SK-N-SH (cell line): ENCODE results near the gene CTDSPL2.

Experiments used
- EP300 ChIP-seq, 2 experiments: IDR thresholded peaks; 2 replicates each; pipeline versions ENCODE4 v1.4.0 to v1.6.1; 2012; ENCODE audit warnings: borderline replicate concordance in 1 of 2, low read depth in 1 of 2, low read length in 1 of 2
- FOXJ3 ChIP-seq: sonication (generic); formaldehyde crosslinking; IDR thresholded peaks from 2 replicates; pipeline ENCODE4 v1.5.1; 2020; ENCODE audit warnings: mild to moderate bottlenecking, missing genetic modification reagents
- GABPA ChIP-seq: IDR thresholded peaks from 2 replicates; pipeline ENCODE4 v1.4.0; 2012; ENCODE audit warnings: low read depth, mild to moderate bottlenecking
- JUND ChIP-seq: IDR thresholded peaks from 2 replicates; pipeline ENCODE4 v1.4.0; 2012
- POLR2AphosphoS5 ChIP-seq: IDR thresholded peaks from 2 replicates; pipeline ENCODE4 v1.6.1; 2012; ENCODE audit warnings: low read depth, low read length
- RCOR1 ChIP-seq: fragments of 150-350 bp; IDR thresholded peaks from 2 replicates; pipeline ENCODE4 v1.6.1; 2017; ENCODE audit warnings: antibody characterized with exemption, low read length
- RFX5 ChIP-seq: IDR thresholded peaks from 2 replicates; pipeline ENCODE4 v1.6.1; 2012; ENCODE audit warnings: mild to moderate bottlenecking, improper control_type of control experiment, low read length
- RXRA ChIP-seq: IDR thresholded peaks from 2 replicates; pipeline ENCODE4 v1.4.0; 2012; ENCODE audit warnings: low read depth, mild to moderate bottlenecking, borderline replicate concordance
- SIN3A ChIP-seq: IDR thresholded peaks from 2 replicates; pipeline ENCODE4 v1.6.1; 2012; ENCODE audit warnings: low read depth, mild to moderate bottlenecking, low read length, moderate library complexity, borderline replicate concordance
- YY1 ChIP-seq: IDR thresholded peaks from 2 replicates; pipeline ENCODE4 v1.4.0; 2012; ENCODE audit warnings: low read depth, mild to moderate bottlenecking
- TF ChIP-seq, protein P1 (sequence below): fragments of 200-600 bp; sonication (generic); IDR thresholded peaks from 2 replicates; pipeline ENCODE4 v1.6.1; 2017; ENCODE audit warnings: antibody characterized with exemption, mild to moderate bottlenecking, moderate library complexity
- TF ChIP-seq, protein P2 (sequence below): IDR thresholded peaks from 2 replicates; pipeline ENCODE4 v1.4.0; 2012; ENCODE audit warnings: low read depth
- TF ChIP-seq, protein P3 (sequence below): fragments of 150-350 bp; IDR thresholded peaks from 2 replicates; pipeline ENCODE4 v1.6.1; 2017; ENCODE audit warnings: antibody characterized with exemption, low read length, low read depth, borderline replicate concordance

DNA sequence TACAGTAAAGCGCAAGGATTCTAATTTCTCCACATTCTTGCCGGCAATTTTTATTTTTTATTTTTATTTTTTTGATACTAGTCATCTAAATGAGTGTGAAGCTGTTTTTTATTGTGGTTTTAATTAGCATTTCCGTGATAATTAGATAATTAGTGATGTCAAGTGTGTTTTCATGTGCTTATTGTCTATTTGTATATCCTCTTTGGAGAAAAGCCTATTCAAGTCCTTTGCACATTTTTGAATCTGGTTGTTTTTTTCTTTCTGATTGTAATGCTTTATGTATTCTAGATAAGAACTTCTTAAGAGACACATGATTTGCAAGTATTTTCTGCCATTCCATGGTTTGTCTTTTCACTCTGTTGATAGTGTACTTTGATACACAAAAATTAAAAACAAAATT lies 16.1 kb downstream of the CTDSPL2 start:
- TF ChIP-seq POLR2AphosphoS5 (no peak), SIN3A (no peak), RXRA (no peak), YY1 (no peak), JUND (no peak), GABPA (no peak), EP300 (IDR thresholded peaks at IDR 0.05; ENCODE audit: borderline replicate concordance in 1 of 2, low read depth in 1 of 2, low read length in 1 of 2) (no peak), RFX5 (no peak), RCOR1 (no peak), FOXJ3 (no peak)
- TF ChIP-seq, protein P1, sequence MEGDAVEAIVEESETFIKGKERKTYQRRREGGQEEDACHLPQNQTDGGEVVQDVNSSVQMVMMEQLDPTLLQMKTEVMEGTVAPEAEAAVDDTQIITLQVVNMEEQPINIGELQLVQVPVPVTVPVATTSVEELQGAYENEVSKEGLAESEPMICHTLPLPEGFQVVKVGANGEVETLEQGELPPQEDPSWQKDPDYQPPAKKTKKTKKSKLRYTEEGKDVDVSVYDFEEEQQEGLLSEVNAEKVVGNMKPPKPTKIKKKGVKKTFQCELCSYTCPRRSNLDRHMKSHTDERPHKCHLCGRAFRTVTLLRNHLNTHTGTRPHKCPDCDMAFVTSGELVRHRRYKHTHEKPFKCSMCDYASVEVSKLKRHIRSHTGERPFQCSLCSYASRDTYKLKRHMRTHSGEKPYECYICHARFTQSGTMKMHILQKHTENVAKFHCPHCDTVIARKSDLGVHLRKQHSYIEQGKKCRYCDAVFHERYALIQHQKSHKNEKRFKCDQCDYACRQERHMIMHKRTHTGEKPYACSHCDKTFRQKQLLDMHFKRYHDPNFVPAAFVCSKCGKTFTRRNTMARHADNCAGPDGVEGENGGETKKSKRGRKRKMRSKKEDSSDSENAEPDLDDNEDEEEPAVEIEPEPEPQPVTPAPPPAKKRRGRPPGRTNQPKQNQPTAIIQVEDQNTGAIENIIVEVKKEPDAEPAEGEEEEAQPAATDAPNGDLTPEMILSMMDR: no peak
- TF ChIP-seq, protein P2, sequence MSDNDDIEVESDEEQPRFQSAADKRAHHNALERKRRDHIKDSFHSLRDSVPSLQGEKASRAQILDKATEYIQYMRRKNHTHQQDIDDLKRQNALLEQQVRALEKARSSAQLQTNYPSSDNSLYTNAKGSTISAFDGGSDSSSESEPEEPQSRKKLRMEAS: no peak
- TF ChIP-seq, protein P3, sequence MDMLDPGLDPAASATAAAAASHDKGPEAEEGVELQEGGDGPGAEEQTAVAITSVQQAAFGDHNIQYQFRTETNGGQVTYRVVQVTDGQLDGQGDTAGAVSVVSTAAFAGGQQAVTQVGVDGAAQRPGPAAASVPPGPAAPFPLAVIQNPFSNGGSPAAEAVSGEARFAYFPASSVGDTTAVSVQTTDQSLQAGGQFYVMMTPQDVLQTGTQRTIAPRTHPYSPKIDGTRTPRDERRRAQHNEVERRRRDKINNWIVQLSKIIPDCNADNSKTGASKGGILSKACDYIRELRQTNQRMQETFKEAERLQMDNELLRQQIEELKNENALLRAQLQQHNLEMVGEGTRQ: no peak
